ENCODE measurements around the gene TGFB1I1.

DNA sequence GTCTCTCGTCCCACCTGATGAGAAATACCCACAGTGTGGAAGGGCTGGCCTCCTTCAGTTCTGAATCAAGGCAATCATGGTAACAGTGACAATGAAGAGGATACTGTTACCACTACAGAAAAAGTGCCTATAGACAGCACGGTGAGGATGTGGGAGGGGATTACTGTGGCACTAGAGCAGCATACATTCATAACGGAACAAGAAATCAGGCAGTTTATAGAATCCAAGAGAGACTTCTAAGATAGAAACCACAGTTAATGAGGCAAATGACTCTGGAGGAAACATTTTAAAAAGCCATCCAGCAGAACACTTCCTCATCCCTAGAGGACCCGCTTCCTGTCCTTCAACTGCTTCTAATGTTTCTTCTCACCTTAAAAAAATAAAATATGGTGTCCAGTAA, 33.5 kb downstream of the TGFB1I1 start:
- no peak for TF ChIP-seq POLR2AphosphoS5 (IDR thresholded peaks at IDR 0.05; ENCODE audit: low read depth, low read length)
- TF ChIP-seq POLR2A (IDR thresholded peaks at IDR 0.05; ENCODE audit: low read depth, low read length) = no peak
